ENCODE results near the gene SFXN1.
"Not testable (repeated sequence)": the region's sequence is repeated elsewhere in the genome, so short reads cannot be mapped to it uniquely, and the experiment has no call there.

Gene SFXN1

DNA sequence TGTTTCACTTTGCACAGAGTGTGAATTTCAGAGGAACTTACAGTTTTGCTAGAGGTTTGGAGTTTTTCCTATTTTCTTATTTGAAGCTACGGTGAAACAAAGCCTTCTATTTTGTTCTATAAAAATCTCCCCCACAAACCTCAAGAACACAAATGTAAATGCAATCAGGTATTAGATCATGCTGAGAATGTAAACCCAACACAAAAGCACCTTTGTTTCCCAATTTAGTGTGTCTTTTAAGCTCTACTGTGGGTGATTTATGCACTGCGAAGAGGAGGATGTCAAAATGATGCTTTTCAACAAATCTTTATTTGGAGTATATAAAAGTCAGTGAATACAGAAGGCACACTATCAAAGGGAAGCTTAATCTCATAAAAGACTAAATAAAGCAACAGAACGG, 30.1 kb upstream of the SFXN1 start:
- peaks cover 10% of the 10 kb centered on the region for H3K9me3 ChIP-seq
- no peaks in the 10 kb centered on the region for H4K20me1 ChIP-seq
- no peak overlapping the region for H3K27ac ChIP-seq
- H3K27me3 ChIP-seq: peaks cover 22% of the 10 kb centered on the region
- H3K4me2 ChIP-seq: no peak overlapping the region
- H3K4me3 ChIP-seq: no peak overlapping the region
- H3K4me1 ChIP-seq: 0 out of 2 replicates have a peak, but pooled peaks cover 5% of the 10 kb centered on the region
- no peak for TF ChIP-seq Cebpa-rat (IDR thresholded peaks at IDR 0.05)
- no peak overlapping the region for H3K9ac ChIP-seq
- H3K36me3 ChIP-seq: no peaks in the 10 kb centered on the region

DNA sequence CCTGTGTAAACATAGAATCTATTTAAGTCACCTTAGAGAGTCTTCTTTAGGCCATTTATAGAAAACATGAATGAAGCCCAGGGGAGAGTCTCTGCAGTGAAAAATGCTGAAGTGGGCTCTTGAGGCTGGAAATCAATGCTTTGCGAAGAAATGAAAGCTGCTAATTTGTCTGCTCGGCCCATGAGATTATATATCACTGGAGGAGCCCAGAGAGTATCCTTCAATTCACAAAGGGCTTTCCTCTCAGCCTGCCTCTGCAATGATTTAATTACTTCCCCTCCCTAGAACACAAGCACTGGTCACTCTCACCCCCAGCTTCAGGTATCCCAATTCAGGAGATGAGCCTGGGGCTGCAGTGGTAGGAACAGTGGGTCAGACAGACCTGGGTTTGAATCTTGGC, 26.2 kb upstream of the SFXN1 start:
- Histone ChIP-seq H3K4me2 (no peak overlapping the region), H3K4me3 (no peak overlapping the region), H3K36me3 (no peaks in the 10 kb centered on the region), H4K20me1 (no peaks in the 10 kb centered on the region), H3K27me3 (no peaks in the 10 kb centered on the region), H3K9me3 (no peaks in the 10 kb centered on the region), H3K27ac (no peak overlapping the region), H3K9ac (no peak overlapping the region), H3K4me1 (peaks cover 13% of the 10 kb centered on the region)
- no peak for TF ChIP-seq Cebpa-rat (IDR thresholded peaks at IDR 0.05)

DNA sequence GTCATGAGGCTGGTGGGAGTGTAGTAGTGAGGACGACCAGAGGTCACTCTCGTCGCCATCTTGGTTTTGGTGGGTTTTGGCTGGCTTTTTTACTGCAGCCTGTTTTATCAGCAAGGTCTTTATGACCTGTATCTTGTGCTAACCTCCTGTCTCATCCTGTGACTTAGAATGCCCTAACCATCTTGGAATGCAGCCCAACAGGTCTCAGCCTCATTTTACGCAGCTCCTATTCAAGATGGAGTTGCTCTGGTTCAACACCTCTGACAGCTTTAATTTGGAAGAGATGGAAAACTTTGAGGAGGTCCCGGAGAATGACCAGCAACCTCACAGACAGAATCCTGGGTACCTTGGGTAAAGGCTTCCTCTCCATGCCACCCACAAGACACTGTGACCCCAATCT, 24.0 kb upstream of the SFXN1 start:
- H4K20me1 ChIP-seq, H3K9me3 ChIP-seq, H3K4me3 ChIP-seq, H3K27me3 ChIP-seq, H3K9ac ChIP-seq, H3K27ac ChIP-seq, H3K36me3 ChIP-seq, H3K4me2 ChIP-seq: not testable (repeated sequence)
- H3K4me1 ChIP-seq: peaks cover 13% of the 10 kb centered on the region

DNA sequence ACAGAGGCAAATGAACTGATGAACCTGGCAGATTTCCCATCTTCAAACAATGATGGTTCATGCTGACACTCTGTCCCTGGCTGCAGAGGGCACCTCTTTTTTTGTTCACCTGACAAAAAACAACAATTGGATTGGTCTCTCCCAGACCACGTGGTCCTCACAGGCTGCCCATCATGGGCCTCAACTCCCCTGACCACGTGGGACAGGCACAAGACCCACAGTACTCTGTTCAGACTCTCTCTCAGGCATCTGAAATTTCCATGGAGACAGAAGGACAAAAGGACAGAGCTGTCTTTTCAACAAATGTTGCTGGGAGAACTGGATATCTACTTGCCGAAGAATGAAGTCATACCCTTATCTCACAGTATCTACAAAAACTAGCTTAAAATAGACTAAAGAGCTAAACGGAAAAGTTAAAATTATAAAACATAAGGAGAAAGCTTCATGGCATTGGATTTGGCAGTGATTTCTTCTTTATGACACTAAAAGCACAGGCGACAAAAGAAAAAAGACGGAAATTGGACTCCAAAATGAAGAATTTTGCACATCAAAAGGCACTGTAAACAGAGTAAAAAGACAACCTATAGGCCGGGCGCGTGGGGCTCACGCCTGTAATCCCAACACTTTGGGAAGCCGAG, 22.1 kb upstream of the SFXN1 start:
- Histone ChIP-seq H3K4me1 (peaks cover 13% of the 10 kb centered on the region), H3K9me3 (no peaks in the 10 kb centered on the region), H4K20me1 (no peaks in the 10 kb centered on the region), H3K4me2 (peak overlapping the region; percentile 27), H3K9ac (no peak overlapping the region), H3K27ac (no peak overlapping the region), H3K4me3 (no peak overlapping the region), H3K36me3 (no peaks in the 10 kb centered on the region), H3K27me3 (no peaks in the 10 kb centered on the region)
- TF ChIP-seq Cebpa-rat (IDR thresholded peaks at IDR 0.05): no peak

DNA sequence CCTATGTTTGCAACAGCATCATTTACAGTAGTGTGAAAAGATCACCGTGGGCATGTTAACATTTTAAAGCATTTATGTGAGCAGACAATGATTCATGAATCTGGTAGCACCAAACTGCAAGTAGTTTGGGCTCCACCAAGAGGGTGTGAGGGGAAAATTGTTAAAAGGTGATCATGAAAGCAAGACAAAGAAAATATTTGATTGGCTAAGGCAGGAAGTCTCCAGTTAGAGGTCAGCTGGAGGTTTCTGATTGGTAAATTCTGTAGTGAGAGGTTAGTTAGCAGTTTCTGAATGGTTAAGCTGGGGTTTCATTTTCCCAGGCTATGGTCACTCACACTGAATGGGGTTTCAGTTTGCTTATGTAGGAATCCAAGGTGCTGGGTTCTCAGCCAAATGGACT, 20.9 kb upstream of the SFXN1 start:
- TF ChIP-seq Cebpa-rat (IDR thresholded peaks at IDR 0.05): no peak

DNA sequence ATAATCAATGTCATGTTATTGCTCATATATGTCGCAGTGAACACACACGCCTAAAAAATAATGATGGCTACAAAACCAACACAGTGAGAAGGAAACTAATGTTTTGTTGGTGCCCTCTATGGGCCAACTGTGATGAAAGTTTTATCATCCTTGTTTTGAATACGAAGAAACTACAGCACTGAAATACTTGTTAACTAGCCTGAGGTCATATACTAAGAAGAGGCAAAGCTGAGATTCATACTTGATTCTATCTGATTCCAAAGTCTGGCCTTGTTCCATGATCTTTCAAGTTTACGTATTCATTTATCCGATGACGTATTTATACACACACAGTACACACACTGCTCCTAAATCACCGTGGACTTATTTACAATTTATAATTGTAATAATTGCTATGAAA, 18.2 kb upstream of the SFXN1 start:
- H3K4me1 ChIP-seq: peaks cover 12% of the 10 kb centered on the region
- no peak overlapping the region for H3K27ac ChIP-seq
- no peaks in the 10 kb centered on the region for H3K36me3 ChIP-seq
- no peaks in the 10 kb centered on the region for H4K20me1 ChIP-seq
- no peak overlapping the region for H3K4me2 ChIP-seq
- no peak for TF ChIP-seq Cebpa-rat (IDR thresholded peaks at IDR 0.05)
- H3K9me3 ChIP-seq: no peaks in the 10 kb centered on the region
- H3K27me3 ChIP-seq: no peaks in the 10 kb centered on the region
- H3K9ac ChIP-seq: no peak overlapping the region
- H3K4me3 ChIP-seq: no peak overlapping the region

More for the DNA sequence above, 20.9 kb upstream of the SFXN1 start:
- Histone ChIP-seq H3K27ac (no peak overlapping the region), H3K4me3 (no peak overlapping the region), H3K9ac (no peak overlapping the region), H3K9me3 (no peaks in the 10 kb centered on the region), H3K27me3 (no peaks in the 10 kb centered on the region), H3K36me3 (no peaks in the 10 kb centered on the region), H4K20me1 (no peaks in the 10 kb centered on the region), H3K4me1 (peaks cover 13% of the 10 kb centered on the region), H3K4me2 (no peak overlapping the region)

DNA sequence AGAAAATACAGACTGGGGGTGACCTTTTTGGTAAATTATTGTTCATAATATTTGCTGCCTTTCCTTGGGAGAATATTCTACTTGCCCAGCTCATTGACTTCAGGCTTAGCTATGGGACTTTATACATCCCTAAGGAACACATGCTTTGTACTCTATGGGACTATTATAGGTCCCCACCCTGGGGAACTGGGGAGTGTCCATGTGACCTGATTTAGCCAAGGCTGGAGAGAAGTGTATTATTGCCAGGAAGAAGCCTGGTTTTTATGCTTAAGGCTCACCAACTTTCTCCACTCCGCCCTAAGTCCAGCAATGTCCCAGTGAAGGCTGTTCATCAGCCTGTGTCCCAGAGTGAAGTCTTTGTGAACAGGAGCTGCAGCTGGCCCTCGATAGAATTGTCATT, 17.8 kb upstream of the SFXN1 start:
- H3K4me1 ChIP-seq: peaks cover 8% of the 10 kb centered on the region
- H3K4me3 ChIP-seq: no peak overlapping the region
- no peak for TF ChIP-seq Cebpa-rat (IDR thresholded peaks at IDR 0.05)
- no peak overlapping the region for H3K9ac ChIP-seq
- H3K4me2 ChIP-seq: no peak overlapping the region
- no peaks in the 10 kb centered on the region for H4K20me1 ChIP-seq
- no peaks in the 10 kb centered on the region for H3K27me3 ChIP-seq
- H3K27ac ChIP-seq: no peak overlapping the region
- no peaks in the 10 kb centered on the region for H3K9me3 ChIP-seq
- no peaks in the 10 kb centered on the region for H3K36me3 ChIP-seq

DNA sequence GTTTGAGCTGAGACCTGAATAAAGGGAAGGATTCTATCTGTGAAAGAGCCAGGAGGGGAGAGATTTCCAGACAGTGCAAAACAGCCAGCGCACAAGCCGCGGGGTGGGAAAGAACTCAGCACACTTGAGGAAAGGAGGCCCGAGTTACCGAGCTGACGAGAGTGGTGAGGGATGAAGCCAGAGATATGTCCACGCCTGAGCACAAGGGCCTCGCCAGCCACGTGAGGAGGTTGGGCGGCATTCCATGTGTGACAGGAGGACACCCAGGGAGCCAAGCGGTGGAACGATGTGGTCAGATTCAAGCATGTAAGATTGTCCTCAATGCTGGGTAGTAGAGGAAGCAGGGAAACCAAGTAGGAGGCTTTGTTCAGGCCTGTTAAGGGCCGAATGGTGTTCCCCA, 17.0 kb upstream of the SFXN1 start:
- Histone ChIP-seq H3K4me3 (no peak overlapping the region), H3K9ac (no peak overlapping the region), H3K27me3 (no peaks in the 10 kb centered on the region), H4K20me1 (no peaks in the 10 kb centered on the region), H3K36me3 (no peaks in the 10 kb centered on the region), H3K27ac (no peak overlapping the region), H3K9me3 (no peaks in the 10 kb centered on the region), H3K4me2 (no peak overlapping the region), H3K4me1 (no peaks in the 10 kb centered on the region)
- TF ChIP-seq Cebpa-rat (IDR thresholded peaks at IDR 0.05): no peak

DNA sequence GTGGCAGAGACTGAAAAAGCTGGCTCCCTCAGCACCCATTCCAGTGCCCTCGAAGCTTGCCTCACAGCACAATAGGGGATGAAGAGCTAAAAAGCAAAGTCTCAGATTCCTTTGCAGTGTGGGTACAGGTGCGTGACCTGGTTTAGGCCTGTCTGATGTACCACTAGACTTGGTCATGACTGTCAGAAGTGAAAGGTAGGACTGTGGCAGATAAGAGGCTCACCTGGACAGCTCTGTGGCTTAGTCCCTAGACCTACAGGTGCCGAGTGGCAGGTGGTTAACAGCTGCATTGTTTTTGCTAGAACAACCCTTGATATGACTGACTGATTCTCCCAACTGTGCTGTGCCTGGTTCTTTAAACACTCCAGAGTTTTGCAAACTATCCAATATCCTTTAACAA, 14.7 kb upstream of the SFXN1 start:
- Histone ChIP-seq H3K9me3 (no peaks in the 10 kb centered on the region), H3K36me3 (no peaks in the 10 kb centered on the region), H3K27me3 (no peaks in the 10 kb centered on the region), H3K4me3 (no peak overlapping the region), H3K4me2 (no peak overlapping the region), H4K20me1 (no peaks in the 10 kb centered on the region), H3K9ac (no peak overlapping the region), H3K4me1 (no peaks in the 10 kb centered on the region), H3K27ac (no peak overlapping the region)
- no peak for TF ChIP-seq Cebpa-rat (IDR thresholded peaks at IDR 0.05)

DNA sequence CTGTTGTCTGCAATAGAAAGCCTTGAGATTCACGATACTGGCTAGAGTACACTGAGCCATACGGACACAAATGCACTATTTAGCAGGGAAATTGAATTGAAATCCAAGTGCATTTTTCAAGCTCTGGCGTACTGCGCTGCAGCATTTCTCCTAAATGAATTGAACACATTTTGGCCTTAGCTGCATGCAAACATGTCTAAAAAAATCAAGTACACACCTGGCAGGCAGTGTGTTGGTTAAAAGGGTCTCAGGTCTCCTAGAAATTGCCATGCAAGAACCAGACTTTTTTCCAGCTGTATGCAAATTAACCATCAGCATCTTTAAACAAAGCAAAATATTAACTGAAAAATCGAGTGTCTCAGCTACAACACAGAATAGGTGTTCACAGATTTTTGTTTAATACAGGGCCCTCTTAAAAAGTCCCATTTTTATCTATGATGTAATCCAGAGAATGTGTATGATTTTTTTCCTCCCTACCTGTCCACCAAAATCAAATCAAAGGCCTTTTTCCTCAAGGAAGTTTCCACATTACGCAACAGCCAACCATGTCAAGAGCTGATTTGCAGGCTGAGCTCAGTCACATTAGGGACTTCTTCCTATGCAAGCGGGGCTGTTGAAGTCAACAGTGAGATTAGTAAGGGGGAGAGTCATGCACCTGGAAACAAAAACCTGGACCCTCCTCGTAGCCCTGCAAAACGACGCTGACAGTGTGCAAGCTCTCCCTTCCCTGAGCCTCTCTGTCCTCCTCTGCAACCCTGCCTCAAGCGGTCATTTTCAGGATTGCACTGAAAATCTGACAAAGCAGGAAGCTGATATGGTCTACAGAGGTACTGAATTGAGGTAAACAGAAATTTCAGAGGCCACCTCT, 14.1 kb upstream of the SFXN1 start:
- no peaks in the 10 kb centered on the region for H3K9me3 ChIP-seq
- no peaks in the 10 kb centered on the region for H3K4me1 ChIP-seq
- no peaks in the 10 kb centered on the region for H3K36me3 ChIP-seq
- no peak overlapping the region for H3K4me3 ChIP-seq
- no peak overlapping the region for H3K27ac ChIP-seq
- TF ChIP-seq Cebpa-rat (IDR thresholded peaks at IDR 0.05): peak; percentile 7; the same call in 1 of the 2 replicates
- no peaks in the 10 kb centered on the region for H3K27me3 ChIP-seq
- no peak overlapping the region for H3K9ac ChIP-seq
- H3K4me2 ChIP-seq: no peak overlapping the region
- H4K20me1 ChIP-seq: no peaks in the 10 kb centered on the region
